IMR-90 (cell line): ENCODE data around the gene ANKFY1.

Experiments
- CEBPB ChIP-seq: IDR thresholded peaks from 2 replicates; pipeline ENCODE4 v1.6.1; 2012; ENCODE audit warnings: low read depth, low read length, improper control_type of control experiment
- POLR2A ChIP-seq: IDR thresholded peaks from 2 replicates; pipeline ENCODE4 v1.6.1; 2012; ENCODE audit warnings: mild to moderate bottlenecking, low read depth, low read length
- RAD21 ChIP-seq: IDR thresholded peaks from 2 replicates; pipeline ENCODE4 v1.6.1; 2012; ENCODE audit warnings: low read length, improper control_type of control experiment
- RFX5 ChIP-seq: IDR thresholded peaks from 2 replicates; pipeline ENCODE4 v1.8.0; 2012; ENCODE audit warnings: low read depth, mild to moderate bottlenecking, low read length, moderate library complexity
- TF ChIP-seq, protein P1 (sequence below): conservative IDR thresholded peaks from 2 replicates; pipeline ENCODE4 v1.5.1; 2012; ENCODE audit warnings: mild to moderate bottlenecking, low read depth, low read length, improper control_type of control experiment

DNA sequence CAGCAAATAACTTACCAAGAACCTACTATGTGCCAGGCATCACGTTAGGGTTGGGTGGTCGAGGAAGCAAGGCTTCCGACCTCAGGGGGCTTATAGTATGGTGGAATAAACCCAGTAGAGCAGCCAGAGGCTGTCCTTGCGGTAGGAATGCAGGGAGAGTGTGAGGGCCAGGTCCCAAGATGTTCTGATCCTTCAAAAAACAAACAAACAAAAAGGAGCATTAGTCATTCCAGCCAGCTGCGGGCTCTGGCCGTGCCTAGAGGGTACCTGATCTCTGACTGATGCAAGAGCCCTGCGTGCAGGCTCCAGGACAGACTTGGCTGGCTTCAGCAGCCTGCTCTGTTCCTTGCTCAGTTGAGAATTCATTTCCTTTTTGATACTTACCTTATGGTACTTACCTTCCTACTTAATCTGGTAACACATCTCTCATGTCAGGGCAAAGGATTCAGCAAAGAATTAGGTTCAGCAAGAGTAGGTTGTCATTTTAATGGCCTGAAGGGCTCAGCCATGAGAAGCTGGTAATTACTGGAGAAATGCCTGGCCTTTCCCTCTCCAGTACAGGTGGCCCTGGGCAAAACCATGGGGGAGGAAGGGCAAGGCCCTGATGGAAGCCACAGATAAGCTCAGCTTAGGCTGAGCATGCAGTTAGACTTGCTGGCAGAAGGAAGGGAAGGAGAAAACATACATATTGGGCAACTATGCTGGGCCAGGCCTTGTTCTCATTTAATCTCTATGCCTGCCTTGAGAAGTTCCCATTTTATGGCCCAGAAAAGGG is 102.4 kb downstream of the ANKFY1 start:
- TF ChIP-seq POLR2A = no peak
- TF ChIP-seq RFX5 = no peak
- TF ChIP-seq, protein P1, sequence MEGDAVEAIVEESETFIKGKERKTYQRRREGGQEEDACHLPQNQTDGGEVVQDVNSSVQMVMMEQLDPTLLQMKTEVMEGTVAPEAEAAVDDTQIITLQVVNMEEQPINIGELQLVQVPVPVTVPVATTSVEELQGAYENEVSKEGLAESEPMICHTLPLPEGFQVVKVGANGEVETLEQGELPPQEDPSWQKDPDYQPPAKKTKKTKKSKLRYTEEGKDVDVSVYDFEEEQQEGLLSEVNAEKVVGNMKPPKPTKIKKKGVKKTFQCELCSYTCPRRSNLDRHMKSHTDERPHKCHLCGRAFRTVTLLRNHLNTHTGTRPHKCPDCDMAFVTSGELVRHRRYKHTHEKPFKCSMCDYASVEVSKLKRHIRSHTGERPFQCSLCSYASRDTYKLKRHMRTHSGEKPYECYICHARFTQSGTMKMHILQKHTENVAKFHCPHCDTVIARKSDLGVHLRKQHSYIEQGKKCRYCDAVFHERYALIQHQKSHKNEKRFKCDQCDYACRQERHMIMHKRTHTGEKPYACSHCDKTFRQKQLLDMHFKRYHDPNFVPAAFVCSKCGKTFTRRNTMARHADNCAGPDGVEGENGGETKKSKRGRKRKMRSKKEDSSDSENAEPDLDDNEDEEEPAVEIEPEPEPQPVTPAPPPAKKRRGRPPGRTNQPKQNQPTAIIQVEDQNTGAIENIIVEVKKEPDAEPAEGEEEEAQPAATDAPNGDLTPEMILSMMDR = peak; percentile 57
- TF ChIP-seq CEBPB = peak; percentile 95
- TF ChIP-seq RAD21 = peak; percentile 8; the same call in 1 of the 2 replicates
